Progenitor cell of endocrine pancreas (in vitro differentiated cells): Measurements from ENCODE around the gene HPCAL4. TPM values are rescaled to one million over a fixed set of nuclear protein-coding genes. Genes with fewer than 3 reads are reported as not detected.

Source experiments
- DNase-seq: peaks from one replicate; pipeline ENCODE4 v3.0.0; 2021; ENCODE audit warnings: low spot score; ENCODE audit not compliant: unreplicated experiment
- H3K27ac Mint-ChIP-seq: 2 replicates; pipeline ENCODE4 v1.8.0; 2021; ENCODE audit warnings: mild to moderate bottlenecking, moderate library complexity, mixed read lengths
- H3K27me3 Mint-ChIP-seq: 2 replicates; pipeline ENCODE4 v1.8.0; 2021; ENCODE audit warnings: mixed read lengths
- H3K36me3 Mint-ChIP-seq: 2 replicates; pipeline ENCODE4 v1.8.0; 2022; ENCODE audit warnings: mixed read lengths; ENCODE audit not compliant: insufficient read depth
- H3K4me1 Mint-ChIP-seq: 2 replicates; pipeline ENCODE4 v1.8.0; 2021; ENCODE audit warnings: low read depth, mixed read lengths
- H3K4me3 Mint-ChIP-seq: 2 replicates; pipeline ENCODE4 v1.8.0; 2021; ENCODE audit warnings: low read depth, mild to moderate bottlenecking, moderate library complexity, mixed read lengths
- H3K9me3 Mint-ChIP-seq: 2 replicates; pipeline ENCODE4 v1.8.0; 2021; ENCODE audit warnings: low read depth, mixed read lengths
- CTCF ChIP-seq: fragments of 200-600 bp; sonication (generic); IDR thresholded peaks from one replicate; pipeline ENCODE4 v1.5.0; 2021; ENCODE audit warnings: antibody characterized with exemption, mild to moderate bottlenecking; ENCODE audit not compliant: unreplicated experiment
- total RNA-seq: library from RNA; stranded (reverse); gene quantifications from 2 replicates; pipeline ENCODE4 v1.2.1, GENCODE V29; 2021

Gene HPCAL4
- total RNA-seq, 1 donor from 2014 or later: not detected

- Mint-ChIP-seq H3K4me1 (peaks cover 4% of the 10 kb centered on the region), H3K36me3 (no peaks in the 10 kb centered on the region), H3K4me3 (no peak overlapping the region), H3K27ac (no peak overlapping the region), H3K27me3 (peaks cover 81% of the 10 kb centered on the region), H3K9me3 (no peaks in the 10 kb centered on the region)
- TF ChIP-seq CTCF: no peak
- DNase-seq: no peak
Observed at GRCh38 chr1:39732730-39733129, 41.5 kb upstream of the HPCAL4 start.

- H3K27me3 Mint-ChIP-seq: peaks cover 85% of the 10 kb centered on the region
- no peak for DNase-seq
- TF ChIP-seq CTCF: no peak
- H3K4me1 Mint-ChIP-seq: peaks cover 4% of the 10 kb centered on the region
- no peak overlapping the region for H3K27ac Mint-ChIP-seq
- H3K9me3 Mint-ChIP-seq: no peaks in the 10 kb centered on the region
- H3K4me3 Mint-ChIP-seq: no peak overlapping the region
- H3K36me3 Mint-ChIP-seq: no peaks in the 10 kb centered on the region
Observed at GRCh38 chr1:39729842-39730241, 38.6 kb upstream of the HPCAL4 start.

- DNase-seq: no peak
- TF ChIP-seq CTCF: no peak
- Mint-ChIP-seq H3K4me1 (peaks cover 4% of the 10 kb centered on the region), H3K9me3 (no peaks in the 10 kb centered on the region), H3K27ac (no peak overlapping the region), H3K27me3 (peaks cover 87% of the 10 kb centered on the region), H3K36me3 (no peaks in the 10 kb centered on the region), H3K4me3 (no peak overlapping the region)
Observed at GRCh38 chr1:39729030-39729429, 37.8 kb upstream of the HPCAL4 start.

- no peak for DNase-seq
- no peak for TF ChIP-seq CTCF
- Mint-ChIP-seq H3K36me3 (no peaks in the 10 kb centered on the region), H3K27ac (no peak overlapping the region), H3K4me3 (no peak overlapping the region), H3K27me3 (peaks cover 82% of the 10 kb centered on the region), H3K4me1 (no peaks in the 10 kb centered on the region), H3K9me3 (no peaks in the 10 kb centered on the region)
Observed at GRCh38 chr1:39727932-39728317, 36.7 kb upstream of the HPCAL4 start.

GRCh38 chr1:39727221-39727931 lies 36.1 kb upstream of the HPCAL4 start:
- no peak overlapping the region for H3K27ac Mint-ChIP-seq
- no peaks in the 10 kb centered on the region for H3K9me3 Mint-ChIP-seq
- no peaks in the 10 kb centered on the region for H3K4me1 Mint-ChIP-seq
- no peak for TF ChIP-seq CTCF
- no peak for DNase-seq
- no peak overlapping the region for H3K4me3 Mint-ChIP-seq
- peaks cover 80% of the 10 kb centered on the region for H3K27me3 Mint-ChIP-seq
- no peaks in the 10 kb centered on the region for H3K36me3 Mint-ChIP-seq
